HepG2 (cell line): Measurements from ENCODE around the gene CNTNAP1. TPM values are rescaled to one million over a fixed set of nuclear protein-coding genes. Genes with fewer than 3 reads are reported as not detected.

Experiments
- BHLHE40 ChIP-seq: IDR thresholded peaks from 2 replicates; pipeline ENCODE4 v1.6.1; 2011; ENCODE audit warnings: low read length, improper control_type of control experiment
- DBP ChIP-seq: sonication (generic); formaldehyde crosslinking; IDR thresholded peaks from 2 replicates; pipeline ENCODE4 v1.4.0; 2020; ENCODE audit warnings: missing genetic modification reagents; ENCODE audit errors: not compliant biosample characterization
- MAZ ChIP-seq, 2 experiments: sonication (generic) in 1 of 2; formaldehyde crosslinking in 1 of 2; IDR thresholded peaks; 2 replicates each; pipeline versions ENCODE4 v1.5.0 to v1.6.1; 2012 to 2020; ENCODE audit warnings: low read depth in 2 of 2, mild to moderate bottlenecking in 2 of 2, borderline replicate concordance in 1 of 2, improper control_type of control experiment in 1 of 2, low read length in 1 of 2, missing genetic modification reagents in 1 of 2, moderate library complexity in 1 of 2
- MXD4 ChIP-seq: IDR thresholded peaks from 2 replicates; pipeline ENCODE4 v1.6.1; 2016; ENCODE audit warnings: mild to moderate bottlenecking, missing biosample characterization, missing genetic modification reagents
- PCBP1 ChIP-seq: fragments of 200-400 bp; formaldehyde crosslinking; IDR thresholded peaks from 2 replicates; pipeline ENCODE4 v1.6.1; 2017; ENCODE audit warnings: mild to moderate bottlenecking, low read depth, low read length, borderline replicate concordance
- RCOR2 ChIP-seq: IDR thresholded peaks from 2 replicates; pipeline ENCODE4 v1.6.1; 2016; ENCODE audit warnings: missing biosample characterization, missing genetic modification reagents
- TARDBP ChIP-seq: sonication (generic); formaldehyde crosslinking; IDR thresholded peaks from 2 replicates; pipeline ENCODE4 v1.8.0; 2022; ENCODE audit warnings: mild to moderate bottlenecking, missing genetic modification reagents
- TFDP1 ChIP-seq: IDR thresholded peaks from 2 replicates; pipeline ENCODE4 v1.6.1; 2016; ENCODE audit warnings: missing compliant biosample characterization, missing genetic modification reagents, borderline replicate concordance
- TMF1 ChIP-seq: sonication (generic); formaldehyde crosslinking; IDR thresholded peaks from 2 replicates; pipeline ENCODE4 v1.8.1; 2022; ENCODE audit warnings: low read depth, missing genetic modification reagents
- ZNF281 ChIP-seq: sonication (generic); formaldehyde crosslinking; IDR thresholded peaks from 2 replicates; pipeline ENCODE4 v1.4.0; 2020; ENCODE audit warnings: missing genetic modification reagents, borderline replicate concordance
- ZNF382 ChIP-seq: sonication (generic); formaldehyde crosslinking; IDR thresholded peaks from 2 replicates; pipeline ENCODE4 v1.5.0; 2020; ENCODE audit warnings: missing genetic modification reagents, mild to moderate bottlenecking, borderline replicate concordance
- ZNF446 ChIP-seq: sonication (generic); formaldehyde crosslinking; IDR thresholded peaks from 2 replicates; pipeline ENCODE4 v1.5.0; 2020; ENCODE audit warnings: mild to moderate bottlenecking, missing genetic modification reagents
- ZNF451 ChIP-seq: sonication (generic); formaldehyde crosslinking; IDR thresholded peaks from 2 replicates; pipeline ENCODE4 v1.5.0; 2020; ENCODE audit warnings: mild to moderate bottlenecking, missing genetic modification reagents
- ZNF563 ChIP-seq: sonication (generic); formaldehyde crosslinking; IDR thresholded peaks from 2 replicates; pipeline ENCODE4 v1.8.0; 2022; ENCODE audit warnings: mild to moderate bottlenecking, moderate library complexity, missing genetic modification reagents
- ZXDC ChIP-seq: sonication (generic); formaldehyde crosslinking; IDR thresholded peaks from 2 replicates; pipeline ENCODE4 v1.5.0; 2020; ENCODE audit warnings: mild to moderate bottlenecking, missing genetic modification reagents
- polyA plus RNA-seq, 8 experiments: library from polyadenylated mRNA; depleted of rRNA in 3 of 8; stranded (reverse) in 7 of 8; unstranded in 1 of 8; fragments of >200 nt; fragmentation: Illumina TruSeq in 4 of 8; extraction: Trizol in 4 of 8; gene quantifications; 2 replicates each; pipeline versions ENCODE4 v1.2.1 to v1.2.3, GENCODE V29; 2011 to 2016; ENCODE audit warnings: low read depth in 4 of 8, missing spikeins in 1 of 8, mixed read lengths in 1 of 8; ENCODE audit not compliant: insufficient read depth in 1 of 8
- total RNA-seq, 5 experiments: library from RNA; depleted of rRNA; stranded (reverse); fragments of >200 nt; fragmentation: Illumina TruSeq; extraction: Trizol; gene quantifications; 2 replicates each; pipeline ENCODE4 v1.2.3, GENCODE V29; 2016; ENCODE audit warnings: low read depth in 1 of 5

Gene CNTNAP1
- total and polyA plus RNA-seq, 2 of the 13 experiments (the other 11 are each of a cell fraction or from before 2014, with no cell fraction given) = 4.5 to 7.7 TPM

- peak; percentile 87 for TF ChIP-seq RCOR2 (CRISPR knock-in tag)
- TF ChIP-seq ZNF451 = no peak
- TF ChIP-seq TMF1 (CRISPR knock-in tag) = peak; percentile 35; the same call in 1 of the 2 replicates
- peak; percentile 59 for TF ChIP-seq TARDBP (CRISPR knock-in tag)
- TF ChIP-seq ZNF281 = peak; percentile 82
- no peak for TF ChIP-seq DBP
- TF ChIP-seq BHLHE40 = peak; percentile 74
- peak; percentile 70; the same call in 1 of the 2 replicates for TF ChIP-seq MAZ (IDR thresholded peaks at IDR 0.05; ENCODE audit: borderline replicate concordance, low read depth, low read length)
- TF ChIP-seq MAZ (CRISPR knock-in tag; IDR thresholded peaks at IDR 0.05; ENCODE audit: low read depth) = 0 out of 2 replicates have a peak, but pooled peaks have one; percentile 62
- no peak for TF ChIP-seq ZXDC (CRISPR knock-in tag)
- peak; percentile 81 for TF ChIP-seq TFDP1
- no peak for TF ChIP-seq ZNF382 (CRISPR knock-in tag)
- TF ChIP-seq ZNF446 (CRISPR knock-in tag) = peak; percentile 80; the same call in 1 of the 2 replicates
- TF ChIP-seq MXD4 (CRISPR knock-in tag) = peak; percentile 68; the same call in 1 of the 2 replicates
- peak; percentile 91; the same call in 1 of the 2 replicates for TF ChIP-seq PCBP1
- TF ChIP-seq ZNF563 (CRISPR knock-in tag) = 0 out of 2 replicates have a peak, but pooled peaks have one; percentile 79
Measured at GRCh38 chr17:42681976-42682721, at the start of gene CNTNAP1 (continued).
